Neural cell (in vitro differentiated cells): ENCODE measurements around the gene EFCAB6. TPM values are rescaled to one million over a fixed set of nuclear protein-coding genes. Genes with fewer than 3 reads are reported as not detected.

Source experiments
- H2AFZ ChIP-seq: fragments of 200-600, 300-800 bp; sonication (generic), shearing (Covaris generic); 2 replicates; pipeline ENCODE4 v1.6.0; 2014; ENCODE audit warnings: low read depth, mild to moderate bottlenecking, antibody characterized with exemption, low read length, moderate library complexity
- H3F3A ChIP-seq: fragments of 200-600 bp; shearing (Covaris generic); 2 replicates; pipeline ENCODE4 v1.6.1; 2016; ENCODE audit warnings: mild to moderate bottlenecking, moderate library complexity, mixed read lengths, antibody characterized with exemption, low read length; ENCODE audit not compliant: insufficient read depth, poor library complexity, severe bottlenecking
- H3K27ac ChIP-seq: fragments of 200-600, 300-800 bp; sonication (generic), shearing (Covaris generic); 2 replicates; pipeline ENCODE4 v1.5.1; 2014; ENCODE audit warnings: mild to moderate bottlenecking, low read length, moderate library complexity
- H3K27me3 ChIP-seq: fragments of 300-800, 200-600 bp; sonication (generic), shearing (Covaris generic); 2 replicates; pipeline ENCODE4 v1.6.0; 2014; ENCODE audit warnings: mild to moderate bottlenecking, low read depth, low read length, moderate library complexity; ENCODE audit not compliant: insufficient read depth
- H3K36me3 ChIP-seq: fragments of 300-800, 200-600 bp; sonication (generic), shearing (Covaris generic); 2 replicates; pipeline ENCODE4 v1.5.1; 2014; ENCODE audit warnings: mild to moderate bottlenecking, antibody characterized with exemption, low read length, moderate library complexity; ENCODE audit not compliant: insufficient read depth
- H3K4me2 ChIP-seq: fragments of 300-800, 200-600 bp; sonication (generic), shearing (Covaris generic); 2 replicates; pipeline ENCODE4 v1.6.0; 2014; ENCODE audit warnings: mild to moderate bottlenecking, low read length
- H3K4me3 ChIP-seq: fragments of 300-800, 200-600 bp; sonication (generic), shearing (Covaris generic); 2 replicates; pipeline ENCODE4 v1.5.1; 2014; ENCODE audit warnings: mild to moderate bottlenecking, low read length, moderate library complexity
- H3K79me2 ChIP-seq: fragments of 200-600 bp; shearing (Covaris generic); replicated peaks from 2 replicates; pipeline ENCODE4 v1.6.0; 2014; ENCODE audit warnings: mild to moderate bottlenecking, low read length, moderate library complexity; ENCODE audit not compliant: insufficient read depth
- H3K9ac ChIP-seq: fragments of 300-800, 200-600 bp; sonication (generic), shearing (Covaris generic); 2 replicates; pipeline ENCODE4 v1.6.1; 2016; ENCODE audit warnings: mild to moderate bottlenecking, low read length, mixed read lengths
- H3K9me2 ChIP-seq: fragments of 200-600 bp; shearing (Covaris generic); 2 replicates; pipeline ENCODE4 v1.6.1; 2016; ENCODE audit warnings: mild to moderate bottlenecking, low read length, mixed read lengths; ENCODE audit not compliant: insufficient read depth
- H3K9me3 ChIP-seq: fragments of 200-600, 300-800 bp; sonication (generic), shearing (Covaris generic); 2 replicates; pipeline ENCODE4 v1.6.1; 2016; ENCODE audit warnings: mild to moderate bottlenecking, mixed run types, low read length, moderate library complexity, mixed read lengths
- H4K20me1 ChIP-seq: fragments of 200-600 bp; shearing (Covaris generic); 2 replicates; pipeline ENCODE4 v1.6.1; 2016; ENCODE audit warnings: mild to moderate bottlenecking, mixed run types; ENCODE audit not compliant: insufficient read depth
- CTCF ChIP-seq: fragments of 450-650 bp; IDR thresholded peaks from 2 replicates; pipeline ENCODE4 v1.5.1; 2014; ENCODE audit warnings: antibody characterized with exemption, mild to moderate bottlenecking, moderate library complexity; ENCODE audit not compliant: poor library complexity, severe bottlenecking
- EP300 ChIP-seq: fragments of 450-650 bp; conservative IDR thresholded peaks from 2 replicates; pipeline ENCODE4 v1.6.1; 2014; ENCODE audit warnings: antibody characterized with exemption, mild to moderate bottlenecking, moderate library complexity; ENCODE audit not compliant: poor library complexity, severe bottlenecking
- EZH2 ChIP-seq: fragments of 200-600, 300-800 bp; shearing (Covaris generic), sonication (generic); IDR thresholded peaks from 2 replicates; pipeline ENCODE4 v1.6.1; 2014; ENCODE audit warnings: antibody characterized with exemption, low read length, borderline replicate concordance, mild to moderate bottlenecking; ENCODE audit not compliant: insufficient read depth, poor library complexity, severe bottlenecking
- MXI1 ChIP-seq: fragments of 450-650 bp; conservative IDR thresholded peaks from 2 replicates; pipeline ENCODE4 v1.6.1; 2014; ENCODE audit warnings: antibody characterized with exemption, mild to moderate bottlenecking; ENCODE audit not compliant: poor library complexity, severe bottlenecking
- POLR2AphosphoS5 ChIP-seq: IDR thresholded peaks from 2 replicates; pipeline ENCODE4 v1.6.1; 2012
- RAD21 ChIP-seq: fragments of 450-650 bp; conservative IDR thresholded peaks from 2 replicates; pipeline ENCODE4 v1.6.1; 2014; ENCODE audit warnings: antibody characterized with exemption, mild to moderate bottlenecking, moderate library complexity
- REST ChIP-seq: IDR thresholded peaks from 2 replicates; pipeline ENCODE4 v1.6.1; 2012; ENCODE audit warnings: borderline replicate concordance
- SMC3 ChIP-seq: fragments of 450-650 bp; conservative IDR thresholded peaks from 2 replicates; pipeline ENCODE4 v1.6.1; 2014; ENCODE audit warnings: antibody characterized with exemption, mild to moderate bottlenecking, moderate library complexity; ENCODE audit not compliant: poor library complexity
- TAF1 ChIP-seq: IDR thresholded peaks from 2 replicates; pipeline ENCODE4 v1.6.1; 2012; ENCODE audit warnings: low read depth
- polyA plus RNA-seq: library from polyadenylated mRNA; depleted of rRNA; stranded (reverse); fragments of >200 nt; gene quantifications from 2 replicates; pipeline ENCODE4 v1.2.3, GENCODE V29; 2014

Gene EFCAB6
- polyA plus RNA-seq, 1 donor from 2014 or later = 1.4 TPM

GRCh38 chr22:43580271-43580750, 231.8 kb downstream of the EFCAB6 start:
- Histone ChIP-seq H2AFZ (no peak overlapping the region), H3K9me3 (peaks cover 6% of the 10 kb centered on the region), H3F3A (no peaks in the 10 kb centered on the region), H3K79me2 (no peaks in the 10 kb centered on the region), H3K27me3 (no peaks in the 10 kb centered on the region), H3K36me3 (no peaks in the 10 kb centered on the region), H3K4me3 (no peak overlapping the region), H3K4me2 (no peak overlapping the region), H3K27ac (no peak overlapping the region), H4K20me1 (no peaks in the 10 kb centered on the region), H3K9me2 (no peaks in the 10 kb centered on the region), H3K9ac (no peak overlapping the region)
- no peak for TF ChIP-seq TAF1
- no peak for TF ChIP-seq SMC3
- no peak for TF ChIP-seq CTCF
- TF ChIP-seq REST = no peak
- TF ChIP-seq EP300 = no peak
- no peak for TF ChIP-seq POLR2AphosphoS5
- TF ChIP-seq EZH2 = no peak
- no peak for TF ChIP-seq RAD21
- TF ChIP-seq MXI1 = no peak

GRCh38 chr22:43574738-43575137, 237.4 kb downstream of the EFCAB6 start:
- H2AFZ ChIP-seq = no peak overlapping the region
- no peak overlapping the region for H3K4me2 ChIP-seq
- no peaks in the 10 kb centered on the region for H3K27me3 ChIP-seq
- H3K27ac ChIP-seq = no peak overlapping the region
- no peak overlapping the region for H3K9ac ChIP-seq
- no peaks in the 10 kb centered on the region for H4K20me1 ChIP-seq
- no peaks in the 10 kb centered on the region for H3K9me2 ChIP-seq
- no peaks in the 10 kb centered on the region for H3F3A ChIP-seq
- no peaks in the 10 kb centered on the region for H3K36me3 ChIP-seq
- no peaks in the 10 kb centered on the region for H3K9me3 ChIP-seq
- no peaks in the 10 kb centered on the region for H3K79me2 ChIP-seq
- no peak overlapping the region for H3K4me3 ChIP-seq
- TF ChIP-seq POLR2AphosphoS5 = no peak
- no peak for TF ChIP-seq CTCF
- TF ChIP-seq REST = no peak
- TF ChIP-seq EZH2 = no peak
- TF ChIP-seq RAD21 = no peak
- no peak for TF ChIP-seq EP300
- TF ChIP-seq TAF1 = no peak
- no peak for TF ChIP-seq SMC3
- no peak for TF ChIP-seq MXI1
